WI38 (cell line): ENCODE data around the gene EFCAB6.

ENCODE experiments used
- H3K4me3 ChIP-seq: 2 replicates; pipeline ENCODE4 v1.5.1; 2011; ENCODE audit warnings: low read depth, mild to moderate bottlenecking, control low read depth, low read length
- TF ChIP-seq, protein P1 (sequence below): IDR thresholded peaks from 2 replicates; pipeline ENCODE4 v1.5.1; 2012; ENCODE audit warnings: low read depth, mild to moderate bottlenecking, control low read depth, low read length

Gene EFCAB6

DNA sequence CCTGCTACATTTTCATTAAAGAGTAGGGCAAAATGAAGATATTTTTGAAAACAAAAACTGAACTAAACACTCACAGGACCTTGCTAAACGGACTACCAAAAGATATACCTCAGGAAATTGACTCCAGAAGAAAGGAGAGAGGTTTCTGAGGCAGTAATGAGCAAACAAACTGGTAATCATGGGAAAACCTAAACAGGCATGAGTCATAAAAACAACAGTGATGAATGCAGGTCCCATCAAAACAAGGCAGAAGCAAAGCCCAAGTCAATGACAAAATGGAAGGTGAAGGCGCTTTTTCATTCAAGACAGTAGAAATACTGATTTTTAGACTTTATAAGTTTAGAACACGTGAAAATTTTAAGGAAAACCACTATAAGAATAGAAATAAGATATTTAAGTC lies 104.5 kb downstream of the EFCAB6 start:
- no peak overlapping the region for H3K4me3 ChIP-seq
- TF ChIP-seq, protein P1, sequence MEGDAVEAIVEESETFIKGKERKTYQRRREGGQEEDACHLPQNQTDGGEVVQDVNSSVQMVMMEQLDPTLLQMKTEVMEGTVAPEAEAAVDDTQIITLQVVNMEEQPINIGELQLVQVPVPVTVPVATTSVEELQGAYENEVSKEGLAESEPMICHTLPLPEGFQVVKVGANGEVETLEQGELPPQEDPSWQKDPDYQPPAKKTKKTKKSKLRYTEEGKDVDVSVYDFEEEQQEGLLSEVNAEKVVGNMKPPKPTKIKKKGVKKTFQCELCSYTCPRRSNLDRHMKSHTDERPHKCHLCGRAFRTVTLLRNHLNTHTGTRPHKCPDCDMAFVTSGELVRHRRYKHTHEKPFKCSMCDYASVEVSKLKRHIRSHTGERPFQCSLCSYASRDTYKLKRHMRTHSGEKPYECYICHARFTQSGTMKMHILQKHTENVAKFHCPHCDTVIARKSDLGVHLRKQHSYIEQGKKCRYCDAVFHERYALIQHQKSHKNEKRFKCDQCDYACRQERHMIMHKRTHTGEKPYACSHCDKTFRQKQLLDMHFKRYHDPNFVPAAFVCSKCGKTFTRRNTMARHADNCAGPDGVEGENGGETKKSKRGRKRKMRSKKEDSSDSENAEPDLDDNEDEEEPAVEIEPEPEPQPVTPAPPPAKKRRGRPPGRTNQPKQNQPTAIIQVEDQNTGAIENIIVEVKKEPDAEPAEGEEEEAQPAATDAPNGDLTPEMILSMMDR = no peak

DNA sequence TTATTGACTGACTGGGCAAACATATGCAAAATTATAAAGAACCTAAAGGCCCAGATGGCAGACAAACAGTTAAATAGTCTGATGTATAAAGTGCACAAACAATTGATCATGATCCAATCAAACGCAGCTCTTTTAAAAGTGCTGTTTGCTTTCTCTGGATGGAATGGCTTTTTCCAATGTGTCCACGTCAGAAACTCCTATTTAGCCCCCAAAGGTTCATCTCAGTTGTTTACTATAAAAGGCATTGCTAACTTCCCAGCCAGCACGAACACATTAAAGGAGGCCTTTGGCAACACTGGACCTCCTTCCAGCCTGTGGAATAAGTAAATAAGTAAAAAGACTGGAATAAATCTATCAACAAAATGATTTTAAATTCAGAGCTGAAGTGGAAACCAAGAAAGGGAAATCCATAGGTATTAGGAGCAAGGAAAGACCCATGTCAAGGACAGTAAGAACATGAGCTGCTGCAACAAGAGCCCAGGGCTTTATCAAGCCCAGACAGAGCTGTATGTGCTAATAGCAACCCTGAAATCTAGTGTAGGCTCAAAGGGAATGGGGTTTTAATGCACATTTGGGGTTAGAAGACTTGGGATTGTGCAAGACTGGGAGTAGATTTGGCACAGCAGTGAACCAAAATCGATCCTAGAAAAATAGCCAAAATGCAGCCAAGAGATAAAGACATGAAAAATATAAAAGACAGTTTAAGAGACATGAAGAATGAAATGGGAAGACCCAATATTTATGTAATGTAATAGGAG lies 105.4 kb downstream of the EFCAB6 start:
- TF ChIP-seq, protein P1 = no peak
- H3K4me3 ChIP-seq = no peak overlapping the region

DNA sequence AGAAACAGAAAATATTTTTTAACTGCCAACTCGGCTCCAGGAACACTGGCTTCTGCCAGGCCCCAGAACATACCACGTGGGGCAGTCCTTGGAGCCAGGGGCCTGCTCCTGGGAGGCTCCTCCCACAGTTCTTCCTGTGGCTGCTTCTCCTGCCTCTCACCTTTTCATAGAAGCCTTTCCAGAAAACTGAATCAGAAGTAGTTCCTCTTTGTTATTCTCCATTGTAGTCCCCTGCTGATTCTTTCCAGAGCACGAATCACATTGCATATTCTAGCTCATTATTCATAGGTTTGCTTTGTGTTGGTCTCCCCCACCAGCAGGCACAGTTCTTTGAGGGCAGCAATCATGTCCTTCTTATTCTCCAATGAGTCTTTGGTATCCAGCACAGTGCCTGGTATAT lies 106.0 kb downstream of the EFCAB6 start:
- TF ChIP-seq, protein P1 = no peak
- no peak overlapping the region for H3K4me3 ChIP-seq

DNA sequence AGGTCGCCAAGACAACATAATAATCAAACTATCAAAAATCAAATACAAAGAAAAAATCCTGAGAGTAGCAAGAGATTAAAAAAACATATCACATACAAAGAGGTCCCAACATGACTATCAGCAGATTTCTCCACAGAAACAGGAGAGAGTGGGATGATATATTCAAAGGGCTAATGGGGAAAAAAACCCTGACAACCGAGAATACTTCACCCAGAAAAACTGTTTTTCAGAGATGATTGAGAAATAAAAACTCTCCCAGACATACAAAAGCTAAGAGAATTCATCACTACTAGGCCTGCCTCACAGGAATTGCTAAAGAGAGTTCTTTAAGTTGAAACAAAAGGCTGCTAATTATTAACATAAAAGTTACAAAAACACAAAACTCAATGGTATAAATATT lies 108.1 kb downstream of the EFCAB6 start:
- TF ChIP-seq, protein P1 = no peak

DNA sequence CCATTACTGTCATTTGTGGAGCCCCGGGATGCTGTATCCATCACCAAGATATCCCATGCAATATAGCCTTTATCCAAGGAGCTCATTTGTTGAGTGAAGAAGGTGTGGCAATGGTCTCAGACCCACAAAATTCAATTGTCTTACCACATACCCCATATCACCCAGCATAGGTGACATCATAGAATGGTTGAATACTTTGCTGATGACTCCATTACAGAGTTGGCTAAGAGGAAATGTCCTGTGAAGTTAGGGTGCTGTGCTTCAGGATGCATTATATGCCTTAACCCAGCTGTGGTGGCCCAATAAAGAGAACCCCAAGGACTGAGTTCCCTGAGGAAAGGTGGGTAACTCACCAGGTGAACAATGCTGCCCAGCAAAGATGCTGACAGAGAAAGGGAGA lies 113.7 kb downstream of the EFCAB6 start:
- H3K4me3 ChIP-seq = no peak overlapping the region
- TF ChIP-seq, protein P1 = no peak

More for the DNA sequence above, 108.1 kb downstream of the EFCAB6 start:
- H3K4me3 ChIP-seq = no peak overlapping the region

DNA sequence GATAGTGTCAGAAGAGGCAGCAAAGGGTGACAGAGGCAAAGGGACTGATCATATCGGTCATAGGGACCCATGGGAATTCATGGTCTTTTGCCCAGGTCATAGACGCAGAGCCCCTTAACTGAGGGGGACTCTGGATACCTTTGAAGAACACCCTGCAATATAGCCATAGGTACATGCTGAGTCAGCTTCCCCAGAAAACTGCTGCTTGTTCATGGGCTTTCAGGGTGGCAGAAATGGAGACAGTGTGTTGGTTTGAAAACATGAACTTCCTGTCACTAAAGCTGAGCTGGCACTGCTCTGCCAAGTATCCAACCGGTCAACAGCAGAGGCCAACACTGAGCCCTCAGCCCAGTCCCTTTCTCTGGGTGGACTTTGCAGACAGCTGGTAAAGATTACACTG lies 114.2 kb downstream of the EFCAB6 start:
- H3K4me3 ChIP-seq = no peak overlapping the region
- TF ChIP-seq, protein P1 = no peak

DNA sequence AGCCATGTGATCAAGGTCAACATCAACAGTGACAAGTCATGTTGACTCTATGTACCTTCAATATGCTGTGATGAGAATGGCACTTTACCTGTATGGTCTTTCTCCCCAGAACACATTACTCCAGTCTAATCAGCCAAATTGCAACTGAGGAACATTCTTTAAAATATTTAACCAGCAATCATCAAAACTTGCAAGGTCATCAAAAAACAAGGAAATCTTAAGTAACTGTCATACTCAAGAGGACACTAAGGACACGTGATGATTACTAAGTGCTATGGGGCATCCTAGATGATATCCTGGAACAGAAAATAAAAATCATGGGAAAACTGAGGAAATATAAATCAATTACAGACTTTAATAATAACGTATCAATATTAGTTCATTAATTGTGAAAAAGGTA lies 118.9 kb downstream of the EFCAB6 start:
- H3K4me3 ChIP-seq = no peak overlapping the region
- TF ChIP-seq, protein P1 = no peak
